HEK293 (cell line): Measurements from ENCODE around the gene CPEB4.

Source experiments
- CTCF ChIA-PET: fragments of 350-600 bp; formaldehyde crosslinking; extraction: SDS; loops from one replicate; lab custom pipeline; 2021; ENCODE audit warnings: antibody characterized with exemption; lab: Yijun Ruan, JAX
- POLR2A ChIA-PET: fragments of 300-600 bp; formaldehyde crosslinking; extraction: SDS; loops from one replicate; lab custom pipeline; 2020; ENCODE audit warnings: antibody characterized with exemption, inconsistent platforms; lab: Yijun Ruan, JAX
- H3K27ac ChIP-seq: fragments of 200-500 bp; sonication (Bioruptor generic); 2 replicates; pipeline ENCODE4 v1.5.1; 2014; ENCODE audit warnings: low read depth, low read length, control low read depth, inconsistent platforms; ENCODE audit errors: extremely low read depth
- H3K36me3 ChIP-seq, 2 experiments: fragments of 200-500 bp in 1 of 2; sonication (Bioruptor generic) in 1 of 2; 1 replicate in 1 of 2; 2 replicates in 1 of 2; pipeline ENCODE4 v1.5.1; 2014 to 2017; ENCODE audit warnings: inconsistent platforms in 2 of 2, low read length in 2 of 2; ENCODE audit not compliant: control insufficient read depth in 2 of 2, insufficient read depth in 1 of 2
- H3K4me1 ChIP-seq: fragments of 200-500 bp; sonication (Bioruptor generic); 2 replicates; pipeline ENCODE4 v1.5.1; 2014; ENCODE audit warnings: mild to moderate bottlenecking, low read length, inconsistent platforms; ENCODE audit not compliant: control insufficient read depth, insufficient read depth
- H3K4me3 ChIP-seq: 2 replicates; pipeline ENCODE4 v1.5.1; 2011; ENCODE audit warnings: low read depth, mild to moderate bottlenecking, control low read depth, low read length, moderate library complexity
- H3K9me3 ChIP-seq: fragments of 200-500 bp; sonication (Bioruptor generic); 2 replicates; pipeline ENCODE4 v1.5.1; 2014; ENCODE audit warnings: low read depth, low read length, inconsistent platforms; ENCODE audit not compliant: control insufficient read depth, insufficient read depth
- EGR2 ChIP-seq: fragments of 450-650 bp; formaldehyde crosslinking; IDR thresholded peaks from 2 replicates; pipeline ENCODE4 v1.5.1; 2016; ENCODE audit warnings: low read depth, missing biosample characterization, missing genetic modification characterization
- FEZF1 ChIP-seq: fragments of 450-650 bp; formaldehyde crosslinking; IDR thresholded peaks from 2 replicates; pipeline ENCODE4 v1.5.1; 2016; ENCODE audit warnings: missing biosample characterization, missing genetic modification characterization
- GLIS1 ChIP-seq: fragments of 450-650 bp; formaldehyde crosslinking; IDR thresholded peaks from 2 replicates; pipeline ENCODE4 v1.5.1; 2016; ENCODE audit warnings: missing biosample characterization, missing genetic modification characterization
- GLIS2 ChIP-seq: fragments of 450-650 bp; formaldehyde crosslinking; IDR thresholded peaks from 2 replicates; pipeline ENCODE4 v1.5.1; 2016; ENCODE audit warnings: missing biosample characterization, missing genetic modification characterization
- HOXD13 ChIP-seq: sonication (generic); formaldehyde crosslinking; IDR thresholded peaks from 2 replicates; pipeline ENCODE4 v1.8.0; 2022; ENCODE audit warnings: missing genetic modification reagents, borderline replicate concordance
- PRDM6 ChIP-seq: fragments of 450-650 bp; formaldehyde crosslinking; IDR thresholded peaks from 2 replicates; pipeline ENCODE4 v1.5.1; 2017; ENCODE audit warnings: missing biosample characterization, missing genetic modification characterization
- SCRT1 ChIP-seq: fragments of 450-650 bp; formaldehyde crosslinking; IDR thresholded peaks from 2 replicates; pipeline ENCODE4 v1.5.1; 2016; ENCODE audit warnings: missing biosample characterization, missing genetic modification characterization, borderline replicate concordance
- SCRT2 ChIP-seq: fragments of 450-650 bp; formaldehyde crosslinking; IDR thresholded peaks from 2 replicates; pipeline ENCODE4 v1.5.1; 2016; ENCODE audit warnings: missing biosample characterization, missing genetic modification characterization
- ZBTB10 ChIP-seq: fragments of 450-650 bp; formaldehyde crosslinking; IDR thresholded peaks from 2 replicates; pipeline ENCODE4 v1.5.1; 2016; ENCODE audit warnings: missing biosample characterization, missing genetic modification characterization
- ZFP69B ChIP-seq: fragments of 450-650 bp; formaldehyde crosslinking; IDR thresholded peaks from 2 replicates; pipeline ENCODE4 v1.5.1; 2016; ENCODE audit warnings: missing biosample characterization, missing genetic modification characterization
- ZNF138 ChIP-seq: fragments of 450-650 bp; formaldehyde crosslinking; IDR thresholded peaks from 2 replicates; pipeline ENCODE4 v1.5.1; 2016; ENCODE audit warnings: missing biosample characterization, missing genetic modification characterization, borderline replicate concordance
- ZNF140 ChIP-seq: fragments of 450-650 bp; formaldehyde crosslinking; IDR thresholded peaks from 2 replicates; pipeline ENCODE4 v1.5.1; 2016; ENCODE audit warnings: missing biosample characterization, missing genetic modification characterization
- ZNF174 ChIP-seq: fragments of 450-650 bp; formaldehyde crosslinking; IDR thresholded peaks from 2 replicates; pipeline ENCODE4 v1.5.0; 2017; ENCODE audit warnings: missing biosample characterization, mild to moderate bottlenecking, missing genetic modification characterization
- ZNF449 ChIP-seq: fragments of 450-650 bp; formaldehyde crosslinking; IDR thresholded peaks from 2 replicates; pipeline ENCODE4 v1.5.1; 2017; ENCODE audit warnings: missing biosample characterization, mild to moderate bottlenecking, missing genetic modification characterization, moderate library complexity
- ZNF473 ChIP-seq: fragments of 450-650 bp; formaldehyde crosslinking; IDR thresholded peaks from 2 replicates; pipeline ENCODE4 v1.5.1; 2017; ENCODE audit warnings: missing biosample characterization, missing genetic modification characterization
- ZNF48 ChIP-seq: fragments of 450-650 bp; formaldehyde crosslinking; IDR thresholded peaks from 2 replicates; pipeline ENCODE4 v1.5.1; 2016; ENCODE audit warnings: missing biosample characterization, missing genetic modification characterization
- ZNF518A ChIP-seq: fragments of 450-650 bp; formaldehyde crosslinking; conservative IDR thresholded peaks from 2 replicates; pipeline ENCODE4 v1.5.1; 2016; ENCODE audit warnings: low read depth, missing biosample characterization, missing genetic modification characterization
- ZNF585B ChIP-seq: fragments of 450-650 bp; formaldehyde crosslinking; IDR thresholded peaks from 2 replicates; pipeline ENCODE4 v1.5.1; 2016; ENCODE audit warnings: missing biosample characterization, missing genetic modification characterization
- ZNF660 ChIP-seq: fragments of 450-650 bp; IDR thresholded peaks from 2 replicates; pipeline ENCODE4 v1.5.1; 2018; ENCODE audit warnings: missing biosample characterization, mild to moderate bottlenecking, missing genetic modification characterization
- ZNF692 ChIP-seq: fragments of 450-650 bp; formaldehyde crosslinking; IDR thresholded peaks from 2 replicates; pipeline ENCODE4 v1.5.1; 2016; ENCODE audit warnings: missing biosample characterization, missing genetic modification characterization
- ZSCAN16 ChIP-seq: fragments of 450-650 bp; formaldehyde crosslinking; IDR thresholded peaks from 2 replicates; pipeline ENCODE4 v1.5.1; 2016; ENCODE audit warnings: missing biosample characterization, missing genetic modification characterization

CPEB4 gene

GRCh38 chr5:173843794-173844193 lies 44.4 kb upstream of the CPEB4 start (continued):
- TF ChIP-seq ZBTB10 = no peak

GRCh38 chr5:173845321-173845720 lies 42.8 kb upstream of the CPEB4 start:
- ChIA-PET CTCF (interaction anchor here (0.9 kb wide), 1 partner anchor 80 kb away, joined by 5 read pairs; no protein-coding TSS in a partner anchor), POLR2A (no interaction called here)
- no peaks in the 10 kb centered on the region for H3K36me3 ChIP-seq
- H3K9me3 ChIP-seq = no peaks in the 10 kb centered on the region
- H3K4me3 ChIP-seq = no peak overlapping the region
- no peak for TF ChIP-seq ZNF174 (tag by site-specific recombination)
- no peak for TF ChIP-seq ZNF473 (tag by site-specific recombination)
- TF ChIP-seq SCRT1 (tag by site-specific recombination) = no peak
- TF ChIP-seq GLIS1 (tag by site-specific recombination) = no peak
- no peak for TF ChIP-seq ZNF138 (tag by site-specific recombination)
- TF ChIP-seq HOXD13 (CRISPR knock-in tag) = no peak
- TF ChIP-seq ZSCAN16 = no peak
- no peak for TF ChIP-seq ZNF449 (tag by site-specific recombination)
- TF ChIP-seq ZNF692 = no peak
- no peak for TF ChIP-seq ZNF660
- TF ChIP-seq ZFP69B (tag by site-specific recombination) = no peak
- TF ChIP-seq ZNF585B = no peak
- no peak for TF ChIP-seq SCRT2 (tag by site-specific recombination)
- TF ChIP-seq FEZF1 (tag by site-specific recombination) = no peak
- no peak for TF ChIP-seq ZNF140 (tag by site-specific recombination)
- no peak for TF ChIP-seq PRDM6 (tag by site-specific recombination)
- TF ChIP-seq, all 188 proteins: peak for 0
- Histone ChIP-seq H3K27ac (no peak overlapping the region), H3K4me1 (no peaks in the 10 kb centered on the region)

- ChIA-PET CTCF (no interaction called here), POLR2A (no interaction called here)
- Histone ChIP-seq H3K4me3 (no peak overlapping the region), H3K36me3 (no peaks in the 10 kb centered on the region), H3K27ac (no peak overlapping the region), H3K9me3 (no peaks in the 10 kb centered on the region), H3K4me1 (no peaks in the 10 kb centered on the region)
- TF ChIP-seq EGR2 (tag by site-specific recombination) (no peak), GLIS2 (tag by site-specific recombination) (no peak), ZNF48 (tag by site-specific recombination) (no peak), ZNF518A (tag by site-specific recombination) (no peak)
Observed at GRCh38 chr5:173846929-173847501, 41.1 kb upstream of the CPEB4 start.
